Esophagus muscularis mucosa (tissue), 4 donors: ENCODE measurements around the gene FRK.

Experiments used
- CTCF ChIP-seq, 3 experiments: fragments of 200-600 bp in 2 of 3; fragments of 450-650 bp in 1 of 3; sonication (generic) in 2 of 3; IDR thresholded peaks; one replicate each; pipeline ENCODE4 v1.5.1; 2017 to 2019; ENCODE audit warnings: antibody characterized with exemption in 3 of 3, mild to moderate bottlenecking in 2 of 3, moderate library complexity in 1 of 3
- EP300 ChIP-seq: sonication (generic); formaldehyde crosslinking; IDR thresholded peaks from one replicate; pipeline ENCODE4 v1.6.1; 2017; ENCODE audit warnings: antibody characterized with exemption
- POLR2A ChIP-seq: fragments of 450-650 bp; IDR thresholded peaks from one replicate; pipeline ENCODE4 v1.6.1; 2017; ENCODE audit warnings: antibody characterized with exemption, moderate library complexity, mild to moderate bottlenecking, low read depth
- POLR2AphosphoS5 ChIP-seq, 2 donors: sonication (generic); formaldehyde crosslinking; IDR thresholded peaks; one replicate each; pipeline ENCODE4 v1.6.1; 2017; ENCODE audit warnings: antibody characterized with exemption in 2 of 2

GRCh38 chr6:115971785-115972184 lies 88.9 kb downstream of the FRK start:
- TF ChIP-seq EP300 (no peak), POLR2AphosphoS5 (IDR thresholded peaks at IDR 0.05) (no peak), CTCF (IDR thresholded peaks at IDR 0.05) (no peak), POLR2A (no peak)
